COLO829 (cell line): Measurements from ENCODE around the gene DNMT3A.

Experiments used
- DNase-seq: peaks from one replicate; pipeline ENCODE4 v3.0.0; 2012; ENCODE audit warnings: low spot score

DNMT3A gene

DNA sequence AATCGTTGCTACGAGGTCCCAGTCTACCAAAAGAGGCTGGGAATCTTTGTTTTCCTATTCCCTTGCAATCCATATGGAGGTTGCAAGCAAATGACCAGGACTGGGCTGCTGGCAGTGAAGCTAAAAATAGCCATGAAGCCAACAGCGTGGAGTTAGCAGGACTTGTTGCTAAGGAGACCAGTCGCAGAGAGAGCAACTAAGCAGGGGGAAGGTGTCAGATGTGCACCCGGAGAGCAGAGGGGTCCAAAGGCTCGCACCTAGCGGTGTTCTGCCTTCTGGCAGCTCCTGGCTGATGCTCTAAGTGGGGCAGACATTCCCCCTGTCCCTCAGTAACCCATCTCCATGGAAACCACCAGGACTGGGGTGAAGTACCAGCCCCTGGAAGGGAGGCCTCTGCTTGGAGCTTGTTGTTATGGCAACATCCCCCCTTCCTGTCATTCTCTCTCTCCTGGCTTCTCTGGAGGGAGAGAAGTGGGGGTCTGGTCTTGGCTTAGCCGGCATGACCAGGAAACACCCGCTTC lies 84.6 kb downstream of the DNMT3A start:
- DNase-seq = no peak

DNA sequence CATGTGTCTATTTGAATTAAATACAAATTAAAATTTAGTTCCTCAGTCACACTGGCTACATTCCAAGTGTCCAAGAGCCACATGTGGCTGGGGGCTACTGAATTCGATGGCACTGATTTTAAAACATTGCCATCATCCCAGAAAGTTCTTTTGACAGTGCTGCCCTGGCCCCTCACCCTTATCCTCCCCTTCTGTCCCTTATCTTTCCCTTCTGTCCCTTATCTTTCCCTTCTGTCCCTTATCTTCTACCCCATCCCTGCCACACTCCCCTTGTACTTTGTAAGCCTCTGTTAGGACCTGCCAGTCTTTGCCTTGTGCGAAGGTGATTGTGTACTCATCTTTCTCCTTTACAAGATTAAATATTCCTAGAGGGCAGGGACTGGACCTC lies 85.2 kb downstream of the DNMT3A start:
- DNase-seq = no peak

DNA sequence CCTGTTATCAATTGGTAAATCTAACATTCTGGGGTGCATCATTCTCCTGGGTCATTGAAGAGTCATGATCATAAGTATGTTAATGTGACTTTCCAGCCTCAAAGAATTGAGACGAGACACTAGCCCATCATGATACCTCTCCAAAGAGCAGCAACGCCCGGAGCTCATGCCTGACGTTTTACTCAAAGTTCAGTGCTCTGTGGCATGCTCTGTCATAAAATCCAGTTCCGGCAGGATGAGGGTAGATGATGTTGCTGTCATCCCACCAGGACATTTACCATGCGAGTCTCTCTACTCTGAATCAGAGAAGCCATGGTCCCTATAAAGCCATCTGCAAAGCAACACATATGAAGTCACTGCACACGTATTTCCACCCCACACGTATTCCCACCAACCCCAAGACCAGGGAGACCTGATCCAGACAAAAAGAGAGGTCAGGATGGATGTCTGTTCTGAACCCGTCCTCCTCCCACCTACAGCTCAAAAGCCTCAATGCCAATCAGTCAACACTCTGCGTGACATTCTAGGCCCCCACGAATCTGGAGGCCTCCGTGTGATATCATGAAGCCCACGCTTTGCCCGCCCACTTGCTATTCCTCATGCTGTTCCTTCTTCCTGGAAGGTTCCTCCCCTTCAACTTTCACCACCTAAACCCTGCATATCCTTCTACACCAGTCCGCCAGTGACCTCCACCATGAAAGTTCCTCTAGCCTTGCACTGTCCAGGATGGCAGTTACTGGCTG lies 85.8 kb downstream of the DNMT3A start:
- no peak for DNase-seq

DNA sequence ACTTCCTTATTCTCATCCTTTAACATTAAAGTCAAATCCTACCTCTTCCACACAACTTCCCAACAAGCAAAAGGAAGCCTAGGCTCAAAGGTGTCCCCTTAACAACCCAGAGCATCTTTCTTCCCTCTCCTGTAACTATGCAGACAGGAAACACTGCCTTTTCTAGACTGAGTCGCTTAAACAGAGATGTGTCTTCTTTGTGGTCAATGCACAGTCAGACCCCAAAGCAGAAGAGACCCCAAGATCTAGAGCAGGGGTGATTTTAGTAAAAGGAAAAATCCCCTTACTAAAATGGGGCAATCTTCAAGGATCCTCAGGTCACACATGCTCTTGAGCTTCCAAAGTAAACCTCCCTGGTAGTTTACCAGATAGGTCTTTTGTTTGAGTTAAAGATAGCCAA lies 86.8 kb downstream of the DNMT3A start:
- no peak for DNase-seq

DNA sequence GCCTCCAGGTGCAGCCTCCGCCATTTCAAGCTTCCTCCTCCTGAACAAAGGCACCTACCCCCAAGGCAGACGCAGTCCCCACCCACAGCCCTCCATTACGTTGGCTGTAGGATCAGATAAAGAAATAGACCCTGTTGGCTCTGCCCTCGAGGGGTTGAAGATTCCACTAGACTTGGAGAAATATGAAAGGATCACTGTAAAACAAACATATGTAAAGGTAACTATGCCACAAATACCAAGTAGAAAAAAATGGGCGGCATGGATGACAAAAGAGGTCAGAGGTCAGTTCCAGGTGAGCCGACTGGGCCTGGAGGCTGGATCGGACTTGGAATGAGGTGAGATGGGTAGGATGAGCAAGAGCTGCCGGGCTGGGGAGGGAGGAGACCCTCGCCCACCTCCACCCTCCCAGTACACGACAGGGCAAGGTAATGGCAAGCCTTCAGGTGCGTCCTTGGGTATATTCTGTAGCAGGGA lies 88.5 kb downstream of the DNMT3A start:
- no peak for DNase-seq

DNA sequence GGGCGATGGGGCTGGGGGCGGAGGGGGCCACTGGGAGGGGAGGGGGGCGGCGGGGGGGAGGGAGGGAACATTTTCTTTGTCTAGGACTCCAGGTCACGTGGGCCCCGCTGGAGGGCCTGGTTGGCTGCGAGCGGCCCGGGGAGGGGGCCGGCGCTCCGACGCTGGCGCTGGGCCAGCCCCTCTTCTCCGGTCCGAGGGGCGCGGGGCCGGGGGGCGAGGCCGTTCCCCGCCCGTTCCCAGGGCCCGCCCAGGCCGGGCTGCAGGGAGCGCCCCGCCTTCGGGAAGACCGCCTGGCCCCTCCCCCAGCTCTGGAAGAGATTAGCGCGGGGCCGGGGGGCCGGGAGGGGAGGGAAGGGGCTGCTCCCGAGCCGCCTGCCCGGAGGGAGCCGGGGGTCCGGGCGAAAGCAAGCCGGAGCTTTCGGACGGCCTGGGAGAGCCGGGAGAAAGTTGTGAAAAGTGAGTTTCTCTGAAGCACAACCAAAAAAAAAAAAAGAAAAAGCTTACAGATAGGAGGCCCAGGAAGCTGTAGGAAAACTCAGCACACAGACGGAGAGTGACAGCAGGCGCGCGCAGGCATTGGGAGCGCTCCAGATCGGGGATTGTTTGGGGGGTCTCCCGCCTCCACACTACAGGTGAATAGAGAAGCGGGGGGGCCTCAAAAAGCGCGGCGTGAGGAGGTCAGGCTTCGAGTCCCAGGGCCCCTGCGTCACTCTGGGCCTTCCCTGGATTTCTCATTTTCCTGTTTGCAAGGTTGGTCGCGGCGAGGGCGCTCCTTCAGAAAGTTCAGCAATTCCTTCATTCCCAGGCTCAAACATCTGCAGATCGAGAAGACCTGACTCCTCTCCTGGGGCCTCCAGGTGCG lies 89.2 kb downstream of the DNMT3A start:
- no peak for DNase-seq

DNA sequence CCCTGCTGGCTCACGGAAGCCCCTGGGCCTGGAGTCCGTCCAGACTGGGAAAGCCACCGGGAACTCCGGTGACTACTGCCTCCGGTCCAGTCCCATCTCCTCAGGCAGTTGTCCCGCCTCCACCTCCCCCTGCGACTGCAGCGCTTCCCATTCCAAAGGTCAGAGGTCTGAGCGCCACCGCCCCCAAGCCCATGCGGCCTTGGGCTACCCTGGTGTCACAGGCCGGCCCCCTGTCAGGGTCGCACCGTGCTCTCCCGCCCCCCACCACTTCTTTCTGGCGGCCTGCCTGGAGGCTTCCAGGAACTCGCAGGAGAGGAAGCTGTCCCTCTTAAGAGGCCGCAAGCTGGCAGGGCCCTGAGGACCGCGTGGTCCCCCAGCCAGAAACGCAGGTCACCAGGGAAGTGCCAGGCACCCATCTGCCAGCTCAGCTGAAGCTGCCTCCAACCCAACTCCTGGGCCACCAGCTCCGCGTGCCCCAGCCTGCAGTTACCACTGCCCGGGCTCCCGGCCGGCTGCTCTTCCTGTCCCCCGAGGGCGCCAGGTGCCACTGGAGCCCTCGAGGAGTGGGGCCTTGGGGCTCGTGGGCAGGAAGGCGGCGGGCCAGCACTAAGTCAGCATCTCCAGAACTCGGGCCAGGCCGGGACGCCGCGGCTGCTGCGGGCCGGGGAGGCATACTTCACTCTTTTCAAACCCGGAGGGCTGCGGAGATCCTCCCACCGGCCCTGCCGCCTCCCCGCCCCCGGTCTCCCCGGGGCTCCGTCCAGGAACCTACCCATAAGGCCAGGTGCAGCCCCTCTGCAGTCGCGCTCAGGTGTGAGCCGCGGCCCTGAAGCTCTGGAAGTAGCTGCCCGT lies 90.1 kb downstream of the DNMT3A start:
- no peak for DNase-seq

DNA sequence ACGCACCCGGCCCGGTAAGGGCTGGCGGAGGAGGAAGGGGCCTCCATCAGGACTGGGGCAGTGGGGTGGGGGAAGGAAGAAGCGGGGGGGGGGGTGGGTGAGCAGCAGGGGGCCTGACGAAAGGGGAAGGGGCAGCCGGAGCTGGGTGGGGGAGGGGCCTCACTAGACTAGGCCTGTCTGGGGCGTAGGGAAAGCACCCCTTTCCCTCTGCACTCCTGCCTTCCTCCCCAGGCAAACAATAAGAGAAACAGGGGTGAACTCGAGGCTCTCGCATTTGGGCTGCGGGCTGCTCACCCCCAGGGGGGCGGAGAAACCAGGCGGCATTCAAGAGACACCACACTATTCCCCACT lies 90.7 kb downstream of the DNMT3A start:
- no peak for DNase-seq

DNA sequence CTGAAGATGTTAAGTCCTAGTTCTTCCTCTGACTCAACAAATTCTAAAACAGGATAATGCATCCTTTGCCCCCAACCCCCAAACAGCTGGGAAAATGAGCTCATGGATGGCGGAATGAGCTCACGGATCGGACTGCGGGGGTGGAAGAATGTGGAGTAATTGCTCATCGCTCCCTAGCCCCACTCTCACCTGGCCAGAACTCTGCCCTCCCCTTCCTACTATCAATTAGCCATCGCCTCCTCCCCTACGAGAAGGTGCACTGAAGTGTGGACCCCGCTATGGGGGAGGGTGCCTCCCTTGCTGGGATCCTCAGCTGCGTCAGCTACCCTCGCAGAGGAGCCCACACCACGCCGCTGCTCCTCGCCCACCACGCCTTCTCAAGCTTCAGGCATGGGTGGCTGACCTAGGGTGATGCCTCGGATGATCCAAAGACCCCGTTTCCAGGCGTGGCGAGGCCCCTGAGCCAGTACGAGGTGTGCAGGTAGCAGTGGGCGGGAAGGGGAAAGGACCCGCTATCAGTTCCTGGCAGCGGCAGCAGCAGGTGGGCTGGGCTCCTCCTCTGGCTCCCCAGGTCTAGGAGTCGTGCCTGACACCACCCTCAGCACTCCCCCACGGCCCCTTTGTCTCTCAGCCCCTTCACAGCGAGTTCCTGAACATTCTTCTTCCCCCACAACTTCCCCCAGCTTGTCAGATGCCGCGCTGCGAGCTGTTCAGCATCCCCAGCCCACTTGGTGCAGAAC lies 91.2 kb downstream of the DNMT3A start:
- DNase-seq = no peak

DNA sequence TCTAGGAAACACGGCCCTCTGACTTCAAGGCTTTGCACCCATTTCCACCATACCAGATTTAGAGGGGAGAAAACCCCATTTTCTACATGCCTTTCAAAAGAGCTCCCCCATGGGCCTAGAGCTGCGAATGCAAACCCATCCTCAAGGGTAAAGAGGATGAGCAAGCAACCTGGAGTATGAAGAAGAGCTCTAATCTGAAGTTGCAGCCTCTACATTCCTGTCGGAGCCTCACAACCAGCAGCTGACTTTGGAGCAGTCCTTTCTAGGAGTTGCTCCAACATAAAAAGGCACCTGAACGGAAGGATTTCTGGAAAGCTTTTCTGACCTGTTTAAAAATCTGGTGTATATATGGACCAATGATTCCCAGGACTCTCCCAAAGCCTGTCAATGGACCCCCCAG lies 91.9 kb downstream of the DNMT3A start:
- DNase-seq = no peak

DNA sequence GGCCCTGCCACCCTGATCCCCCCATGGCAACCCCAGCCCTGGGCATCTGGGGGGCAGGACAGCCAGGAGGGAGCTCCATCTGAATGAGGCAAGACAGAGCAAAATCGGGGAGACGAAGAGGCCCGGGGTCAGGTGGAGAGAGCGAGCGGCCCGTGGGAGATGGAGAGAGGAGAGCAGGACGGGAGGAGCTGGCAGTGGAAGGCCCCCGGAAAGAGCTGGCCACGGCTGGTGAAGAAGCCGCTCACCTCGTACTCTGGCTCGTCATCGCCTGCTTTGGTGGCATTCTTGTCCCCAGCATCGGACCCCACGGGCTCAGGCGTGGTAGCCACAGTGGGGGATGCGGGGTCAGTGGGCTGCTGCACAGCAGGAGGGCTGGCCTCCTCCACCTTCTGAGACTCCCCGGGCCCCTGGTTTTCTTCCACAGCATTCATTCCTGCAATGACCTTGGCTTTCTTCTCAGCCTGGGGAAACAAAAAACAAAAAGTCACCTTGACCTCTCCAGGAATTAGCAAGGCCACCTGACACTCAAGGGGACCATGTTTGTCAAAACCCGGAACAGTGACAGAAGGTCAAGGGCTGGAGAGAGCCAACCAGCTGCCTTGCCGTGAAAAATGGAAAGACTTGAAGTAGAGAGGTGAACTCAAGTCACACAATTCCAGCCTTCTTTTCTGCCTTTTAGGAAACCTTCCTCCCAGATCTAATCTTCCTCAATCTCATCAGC lies 93.8 kb downstream of the DNMT3A start:
- DNase-seq = no peak

DNA sequence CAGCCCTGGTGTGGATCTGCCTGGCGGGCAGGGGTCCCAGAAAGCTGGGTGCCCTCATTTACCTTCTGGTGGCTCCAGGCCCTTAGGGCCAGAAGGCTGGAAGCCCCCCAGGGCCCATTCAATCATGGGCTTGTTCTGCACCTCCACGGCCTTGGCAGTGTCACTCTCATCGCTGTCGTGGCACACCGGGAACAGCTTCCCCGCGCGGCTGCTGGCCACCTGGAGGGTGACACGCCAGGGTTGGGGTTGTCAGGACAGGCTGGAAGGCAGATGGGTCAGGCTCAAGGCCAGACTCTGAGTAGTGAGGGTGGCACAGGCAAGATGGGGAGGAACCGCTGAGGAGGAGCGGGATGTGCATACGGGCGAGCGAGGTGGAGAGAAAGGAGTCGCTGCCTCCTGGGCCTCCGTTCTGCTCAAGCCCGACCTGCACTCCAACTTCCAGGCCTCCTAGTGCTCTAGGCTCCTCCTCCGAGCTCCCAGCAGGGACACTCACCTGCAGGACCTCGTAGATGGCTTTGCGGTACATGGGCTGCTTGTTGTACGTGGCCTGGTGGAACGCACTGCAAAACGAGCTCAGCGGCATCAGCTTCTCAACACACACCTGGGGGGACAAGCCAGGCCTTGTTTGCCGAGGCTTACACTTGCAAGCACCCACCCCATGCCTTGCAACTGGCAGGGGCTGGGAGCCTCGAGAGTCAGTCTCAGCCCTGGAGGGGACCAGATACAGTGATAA lies 95.0 kb downstream of the DNMT3A start:
- no peak for DNase-seq

DNA sequence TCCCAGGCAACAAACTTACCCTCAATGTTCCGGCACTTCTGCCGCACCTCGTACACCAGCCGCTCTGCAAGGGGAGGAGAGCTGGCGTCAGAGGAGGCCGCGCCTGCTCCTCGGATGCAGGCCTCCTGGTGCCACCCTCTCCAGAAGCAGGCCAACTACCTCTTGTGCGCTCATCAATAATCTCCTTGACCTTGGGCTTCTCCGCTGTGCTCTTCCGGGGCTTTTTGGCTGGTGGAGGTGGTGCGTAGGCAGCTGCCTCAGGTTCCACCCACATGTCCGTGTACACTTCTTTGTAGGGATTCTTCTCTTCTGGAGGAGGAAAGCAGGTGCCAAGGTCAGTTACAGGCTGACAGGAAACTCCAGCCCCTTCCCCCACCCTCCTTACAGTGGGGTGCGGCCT lies 95.7 kb downstream of the DNMT3A start:
- no peak for DNase-seq

DNA sequence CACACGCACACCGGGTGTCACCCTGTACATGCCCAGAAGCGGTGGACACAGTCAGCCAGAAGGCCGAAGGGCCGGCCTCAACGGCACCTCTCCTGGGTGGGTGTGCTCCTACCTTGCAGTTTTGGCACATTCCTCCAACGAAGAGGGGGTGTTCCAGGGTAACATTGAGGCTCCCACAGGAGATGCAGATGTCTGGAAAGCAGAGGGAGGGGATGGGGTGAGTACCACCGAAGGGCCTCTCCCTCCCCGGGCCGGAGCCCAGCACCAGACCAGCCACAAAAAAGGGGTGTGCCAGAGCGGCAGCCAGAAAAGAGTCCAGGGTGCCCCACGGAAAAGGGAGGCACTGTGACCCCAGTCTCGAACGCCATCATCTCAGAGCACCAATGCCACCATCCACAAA lies 96.6 kb downstream of the DNMT3A start:
- DNase-seq = no peak

DNA sequence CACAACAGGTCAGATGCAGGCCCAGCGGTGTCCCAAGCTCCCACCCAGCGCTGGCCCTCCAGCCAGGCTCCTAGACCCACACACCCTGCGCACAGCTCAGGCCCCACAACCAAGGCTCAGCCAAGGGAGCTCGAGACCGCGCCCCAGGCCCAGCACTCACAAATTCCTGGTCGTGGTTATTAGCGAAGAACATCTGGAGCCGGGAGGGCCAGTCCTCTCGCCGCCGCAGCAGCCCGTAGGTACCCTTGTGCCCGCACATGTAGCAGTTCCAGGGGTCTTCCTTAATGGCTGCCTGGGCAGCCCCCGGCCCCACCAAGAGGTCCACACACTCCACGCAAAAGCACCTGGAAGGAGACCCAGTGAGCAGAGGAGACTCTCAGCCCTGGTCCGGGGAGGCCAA lies 97.7 kb downstream of the DNMT3A start:
- DNase-seq = no peak

DNA sequence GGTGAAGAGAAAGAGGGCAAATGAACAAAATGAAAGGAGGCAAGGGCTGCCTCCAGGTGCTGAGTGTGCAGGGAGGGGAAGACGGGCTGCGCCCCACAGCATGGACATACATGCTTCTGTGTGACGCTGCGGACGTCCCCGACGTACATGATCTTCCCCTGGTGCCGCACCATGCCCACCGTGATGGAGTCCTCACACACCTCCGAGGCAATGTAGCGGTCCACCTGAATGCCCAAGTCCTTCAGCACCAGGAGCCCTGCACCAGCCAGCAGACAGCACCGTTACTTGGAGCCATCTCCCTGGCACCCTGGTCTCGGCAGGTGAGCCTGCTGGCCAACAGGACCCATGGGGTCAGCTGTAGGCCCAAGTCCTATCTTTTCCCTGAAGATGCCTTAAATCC lies 100.3 kb downstream of the DNMT3A start:
- DNase-seq = no peak

DNA sequence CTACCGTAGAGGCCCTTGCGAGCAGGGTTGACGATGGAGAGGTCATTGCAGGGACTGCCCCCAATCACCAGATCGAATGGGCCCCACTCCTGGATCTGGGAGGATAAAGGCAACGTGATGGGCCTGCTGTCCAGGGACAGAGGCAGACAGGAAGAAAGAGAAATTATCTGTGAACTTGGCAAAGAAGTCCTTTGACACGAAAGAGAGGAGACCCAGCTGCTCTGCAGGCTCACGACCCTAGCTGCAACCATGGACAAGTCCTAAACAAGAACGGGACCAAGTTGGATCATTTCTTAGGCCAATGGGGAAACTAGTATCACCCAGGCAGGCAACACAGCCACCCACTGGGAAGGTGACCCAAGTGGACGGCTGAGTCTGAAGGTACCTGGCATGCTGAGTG lies 101.1 kb downstream of the DNMT3A start:
- no peak for DNase-seq

DNA sequence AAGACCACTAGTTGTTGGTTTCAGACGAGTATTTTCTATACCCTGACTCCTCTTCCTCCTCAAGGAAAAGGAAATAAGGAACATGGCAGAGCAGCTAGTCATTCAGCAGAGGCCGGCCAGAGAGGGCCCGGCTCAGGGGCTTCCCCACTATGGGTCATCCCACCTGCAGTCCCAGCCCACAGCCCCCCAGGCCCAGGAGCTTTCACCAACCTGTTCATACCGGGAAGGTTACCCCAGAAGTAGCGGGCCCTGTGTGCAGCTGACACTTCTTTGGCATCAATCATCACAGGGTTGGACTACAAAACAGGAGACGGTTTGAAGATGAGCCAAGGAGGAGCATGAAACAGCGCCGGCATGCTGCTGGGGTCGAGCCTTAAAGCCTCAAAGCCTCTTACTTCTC lies 102.8 kb downstream of the DNMT3A start:
- no peak for DNase-seq

DNA sequence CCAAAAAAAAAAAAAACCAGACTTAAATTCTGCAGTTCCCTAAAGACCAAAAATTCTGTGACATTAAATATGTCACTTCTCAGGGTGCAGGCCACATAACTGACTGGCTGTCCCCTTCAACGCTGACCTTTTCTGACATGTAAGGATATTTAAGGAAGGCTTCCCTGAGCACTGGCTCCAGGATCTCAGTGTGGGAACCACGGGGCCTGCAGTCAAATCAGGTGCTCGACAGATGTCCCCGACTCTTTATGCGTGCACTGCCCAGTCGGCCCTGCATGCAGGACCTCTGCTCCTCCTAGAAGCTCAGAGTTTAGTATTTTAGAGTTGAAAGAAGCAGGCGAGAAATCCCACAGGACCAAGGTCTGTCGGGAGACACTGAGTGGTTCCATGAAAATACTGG lies 104.0 kb downstream of the DNMT3A start:
- DNase-seq = no peak

DNA sequence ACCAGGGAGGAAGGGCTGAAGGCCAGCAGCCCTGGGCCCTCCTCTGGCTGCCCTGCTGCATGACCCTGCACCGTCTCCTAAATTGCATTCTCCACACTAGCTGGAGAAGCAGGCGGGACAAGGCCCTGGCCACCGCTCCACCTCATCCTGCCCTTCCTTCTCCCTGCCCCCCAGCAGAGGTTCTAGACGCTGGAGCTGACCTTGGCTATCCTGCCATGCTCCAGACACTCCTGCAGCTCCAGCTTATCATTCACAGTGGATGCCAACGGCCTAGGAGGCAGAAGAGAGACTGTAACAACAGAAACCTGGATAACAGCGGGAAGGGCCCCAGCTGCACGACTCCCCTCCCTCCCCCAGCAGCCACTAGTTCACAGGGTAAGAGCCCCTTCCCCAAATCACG lies 105.0 kb downstream of the DNMT3A start:
- DNase-seq = no peak
